Right cardiac atrium (tissue), 5 donors: ENCODE measurements around the gene SPATA12. TPM values are rescaled to one million over a fixed set of nuclear protein-coding genes. Genes with fewer than 3 reads are reported as not detected.

Experiments
- ATAC-seq, 2 donors: fragments of 200-7000 bp; cut with Tn5 transposase; one replicate each; pipeline versions ENCODE4 v1.8.0 to v1.9.1; 2020; ENCODE audit warnings: moderate library complexity in 2 of 2, mild to moderate bottlenecking in 1 of 2
- DNase-seq, 3 donors: peaks; one replicate each; pipeline ENCODE4 v3.0.0-alpha.2; 2020
- H3K27ac ChIP-seq: one replicate; pipeline ENCODE4 v1.5.1; 2013; ENCODE audit warnings: mild to moderate bottlenecking, low read length, control low read depth, moderate library complexity
- H3K27me3 ChIP-seq: one replicate; pipeline ENCODE4 v1.6.1; 2013; ENCODE audit not compliant: control insufficient read depth, insufficient read depth
- H3K4me1 ChIP-seq: one replicate; pipeline ENCODE4 v1.6.1; 2013; ENCODE audit warnings: low read length; ENCODE audit not compliant: control insufficient read depth, insufficient read depth
- H3K4me3 ChIP-seq: one replicate; pipeline ENCODE4 v1.5.1; 2013; ENCODE audit warnings: low read length, control low read depth
- H3K9me3 ChIP-seq: one replicate; pipeline ENCODE4 v1.6.1; 2013; ENCODE audit warnings: low read length; ENCODE audit not compliant: control insufficient read depth
- WGBS: extraction: QIAGEN DNeasy Blood & Tissue Kit; methylation state at CpG from one replicate; pipeline ENCODE4 v1.1.7; 2013; 5-methylcytosine and 5-hydroxymethylcytosine counted together
- intact Hi-C, 4 donors: fragments of 100-400 bp; cut with DNase I; formaldehyde crosslinking; loops; one replicate each; pipeline versions ENCODE4 v1.11.0 to v1.14.0; 2022 to 2023
- long read RNA-seq, 4 donors: library from polyadenylated mRNA; unstranded; transcript quantifications; one replicate each; pipeline ENCODE4 v2.0.0, GENCODE V29; 2020 to 2021
- polyA plus RNA-seq: library from polyadenylated mRNA; stranded (reverse); fragments of 200-250 nt; gene quantifications from one replicate; pipeline ENCODE4 v1.2.3, GENCODE V29; 2013
- total RNA-seq, 4 donors: library from RNA; stranded (reverse); fragmentation: NEBNext Ultra II Directional; extraction: Animal tissue kit (Norgen Biotek cat#: 25700); gene quantifications; one replicate each; pipeline ENCODE4 v1.2.1, GENCODE V29; 2021
- donor health status: healthy with polysubstance abuse.
- donor health status: DM: no; HTN: yes; CAD: no.
- donor health status: DM: no; HTN: no; CAD: no.
- donor health status: DM: no; HTN: yes; CAD: no; lungs with severe emphysema.
- donor health status: DM: yes; HTN: yes; CAD: no.

SPATA12 gene
- total RNA-seq (not detected), polyA plus RNA-seq (0.02 TPM)
- long read RNA-seq, donor 1: 0 reads
- long read RNA-seq, donor 2: 0 reads
- long read RNA-seq, donor 3: 0 reads
- long read RNA-seq, donor 4: 0 reads

GRCh38 chr3:57060089-57060821 lies at the start of gene SPATA12:
SPATA12 (plus strand) TSS chr3:57060664; CDS start chr3:57073695, 13,031 bp downstream.
- 69% methylated on average over 11 of the region's 11 CpGs for WGBS
- ATAC-seq (peak; percentile 92 to 98), DNase-seq (peak; percentile 68 to 80 (median 79))
- H3K4me1 ChIP-seq: peaks cover 2% of the 10 kb centered on the region
- intact Hi-C loops: no loop called here
- no peaks in the 10 kb centered on the region for H3K9me3 ChIP-seq
- H3K27me3 ChIP-seq: no peaks in the 10 kb centered on the region
- H3K4me3 ChIP-seq: no peak within 1 kb of the TSS
- no peak within 1 kb of the TSS for H3K27ac ChIP-seq

GRCh38 chr3:57011022-57011421 lies 49.4 kb upstream of the SPATA12 start:
- Histone ChIP-seq H3K4me1 (peaks cover 5% of the 10 kb centered on the region), H3K9me3 (no peaks in the 10 kb centered on the region), H3K4me3 (no peak overlapping the region), H3K27ac (no peak overlapping the region), H3K27me3 (no peaks in the 10 kb centered on the region)
- ATAC-seq (no peak), DNase-seq (no peak)
- WGBS: 73% methylated on average over 13 of the region's 13 CpGs
- intact Hi-C loops: no loop called here

- intact Hi-C loops: no loop called here
- peak in 1 of 3 donors; percentile 41 for DNase-seq
- no peaks in the 10 kb centered on the region for H3K9me3 ChIP-seq
- no peak overlapping the region for H3K27ac ChIP-seq
- no peaks in the 10 kb centered on the region for H3K27me3 ChIP-seq
- WGBS: 96% methylated on average over 22 of the region's 22 CpGs
- ATAC-seq: no peak
- H3K4me3 ChIP-seq: no peak overlapping the region
- H3K4me1 ChIP-seq: peaks cover 2% of the 10 kb centered on the region
These were observed 47.6 kb upstream of the SPATA12 start for GRCh38 chr3:57012847-57013246.

GRCh38 chr3:57015350-57015729 lies 45.1 kb upstream of the SPATA12 start:
- no peak overlapping the region for H3K27ac ChIP-seq
- WGBS: 93% methylated on average over 7 of the region's 7 CpGs

GRCh38 chr3:57015912-57016311 lies 44.6 kb upstream of the SPATA12 start:
- no peaks in the 10 kb centered on the region for H3K9me3 ChIP-seq
- intact Hi-C loops: no loop called here
- H3K27me3 ChIP-seq: no peaks in the 10 kb centered on the region
- no peak overlapping the region for H3K4me3 ChIP-seq
- no peak overlapping the region for H3K27ac ChIP-seq
- 96% methylated on average over 6 of the region's 6 CpGs for WGBS
- H3K4me1 ChIP-seq: no peaks in the 10 kb centered on the region
- DNase-seq: no peak
- ATAC-seq: no peak

More at GRCh38 chr3:57015350-57015729, 45.1 kb upstream of the SPATA12 start:
- no peaks in the 10 kb centered on the region for H3K9me3 ChIP-seq
- H3K27me3 ChIP-seq: no peaks in the 10 kb centered on the region
- H3K4me1 ChIP-seq: no peaks in the 10 kb centered on the region
- intact Hi-C loops: no loop called here
- DNase-seq (no peak), ATAC-seq (no peak)
- H3K4me3 ChIP-seq: no peak overlapping the region

- no peaks in the 10 kb centered on the region for H3K9me3 ChIP-seq
- WGBS: 48% methylated on average over 8 of the region's 8 CpGs
- no peaks in the 10 kb centered on the region for H3K27me3 ChIP-seq
- intact Hi-C loops: no loop called here
- no peak overlapping the region for H3K27ac ChIP-seq
- H3K4me3 ChIP-seq: no peak overlapping the region
- ATAC-seq: peak; percentile 40 to 54
- DNase-seq: peak in 1 of 3 donors; percentile 35
- no peaks in the 10 kb centered on the region for H3K4me1 ChIP-seq
These were observed 43.0 kb upstream of the SPATA12 start for GRCh38 chr3:57017459-57017845.

GRCh38 chr3:57018246-57018645 lies 42.2 kb upstream of the SPATA12 start:
- DNase-seq (no peak), ATAC-seq (no peak)
- Histone ChIP-seq H3K4me1 (no peaks in the 10 kb centered on the region), H3K27ac (no peak overlapping the region), H3K4me3 (no peak overlapping the region), H3K9me3 (no peaks in the 10 kb centered on the region), H3K27me3 (no peaks in the 10 kb centered on the region)
- intact Hi-C loops: no loop called here

GRCh38 chr3:57019057-57019456 lies 41.4 kb upstream of the SPATA12 start:
- intact Hi-C loops: no loop called here
- DNase-seq (no peak), ATAC-seq (no peak)
- Histone ChIP-seq H3K4me3 (no peak overlapping the region), H3K27ac (no peak overlapping the region), H3K9me3 (no peaks in the 10 kb centered on the region), H3K4me1 (no peaks in the 10 kb centered on the region), H3K27me3 (no peaks in the 10 kb centered on the region)
- 85% methylated on average over 3 of the region's 3 CpGs for WGBS

- intact Hi-C loops: no loop called here
- Histone ChIP-seq H3K9me3 (no peaks in the 10 kb centered on the region), H3K27me3 (no peaks in the 10 kb centered on the region), H3K4me3 (no peak overlapping the region), H3K27ac (no peak overlapping the region), H3K4me1 (no peaks in the 10 kb centered on the region)
- DNase-seq: no peak
- WGBS: 54% methylated on average over 3 of the region's 3 CpGs
- ATAC-seq: no peak
These were observed 35.2 kb upstream of the SPATA12 start for GRCh38 chr3:57025237-57025636.

GRCh38 chr3:57026944-57027343 lies 33.5 kb upstream of the SPATA12 start:
- Histone ChIP-seq H3K27me3 (no peaks in the 10 kb centered on the region), H3K4me3 (no peak overlapping the region), H3K27ac (no peak overlapping the region), H3K4me1 (no peaks in the 10 kb centered on the region), H3K9me3 (no peaks in the 10 kb centered on the region)
- ATAC-seq: no peak
- intact Hi-C loops: no loop called here
- WGBS: 45% methylated on average over 2 of the region's 2 CpGs
- DNase-seq: no peak

GRCh38 chr3:57029383-57029782 lies 31.1 kb upstream of the SPATA12 start:
- Histone ChIP-seq H3K27ac (no peak overlapping the region), H3K9me3 (no peaks in the 10 kb centered on the region), H3K4me3 (no peak overlapping the region), H3K27me3 (no peaks in the 10 kb centered on the region), H3K4me1 (no peaks in the 10 kb centered on the region)
- intact Hi-C loops: no loop called here
- no peak for ATAC-seq
- DNase-seq: no peak
- WGBS: 97% methylated on average over 2 of the region's 2 CpGs

- DNase-seq: no peak
- Histone ChIP-seq H3K4me1 (no peaks in the 10 kb centered on the region), H3K27me3 (no peaks in the 10 kb centered on the region), H3K27ac (no peak overlapping the region), H3K9me3 (no peaks in the 10 kb centered on the region), H3K4me3 (no peak overlapping the region)
- intact Hi-C loops: no loop called here
- WGBS: 81% methylated on average over 7 of the region's 7 CpGs
- no peak for ATAC-seq
These were observed 30.5 kb upstream of the SPATA12 start for GRCh38 chr3:57029924-57030323.
